SJCRH30 (cell line): ENCODE data around the gene KLK7. TPM values are rescaled to one million over a fixed set of nuclear protein-coding genes. Genes with fewer than 3 reads are reported as not detected.

ENCODE experiments used
- DNase-seq, 2 experiments: peaks; one replicate each; pipeline ENCODE4 v3.0.0-alpha.2; 2015 to 2020
- H3K27ac ChIP-seq: fragments of 250-450 bp; sonication (Bioruptor Pico); 2 replicates; pipeline ENCODE4 v1.5.1; 2020; ENCODE audit warnings: mild to moderate bottlenecking, moderate library complexity
- H3K27me3 ChIP-seq: fragments of 250-450 bp; sonication (Bioruptor Pico); 2 replicates; pipeline ENCODE4 v1.5.1; 2020; ENCODE audit warnings: mild to moderate bottlenecking, moderate library complexity
- H3K36me3 ChIP-seq: fragments of 250-450 bp; sonication (Bioruptor Pico); 2 replicates; pipeline ENCODE4 v1.5.1; 2020; ENCODE audit warnings: mild to moderate bottlenecking, moderate library complexity
- H3K4me1 ChIP-seq: fragments of 250-450 bp; sonication (Bioruptor Pico); 2 replicates; pipeline ENCODE4 v1.5.1; 2020; ENCODE audit warnings: mild to moderate bottlenecking, moderate library complexity
- H3K4me3 ChIP-seq: fragments of 250-450 bp; sonication (Bioruptor Pico); 2 replicates; pipeline ENCODE4 v1.5.1; 2020; ENCODE audit warnings: mild to moderate bottlenecking, moderate library complexity
- H3K9me3 ChIP-seq: fragments of 250-450 bp; sonication (Bioruptor Pico); replicated peaks from 2 replicates; pipeline ENCODE4 v1.5.1; 2020; ENCODE audit warnings: mild to moderate bottlenecking, moderate library complexity
- total RNA-seq: library from RNA; depleted of rRNA; stranded (reverse); fragments of >200 nt; shearing (Covaris generic); gene quantifications from 2 replicates; pipeline ENCODE4 v1.2.3, GENCODE V29; 2014

The KLK7 gene
- total RNA-seq, 1 experiment from 2014 or later, result not detected

DNA sequence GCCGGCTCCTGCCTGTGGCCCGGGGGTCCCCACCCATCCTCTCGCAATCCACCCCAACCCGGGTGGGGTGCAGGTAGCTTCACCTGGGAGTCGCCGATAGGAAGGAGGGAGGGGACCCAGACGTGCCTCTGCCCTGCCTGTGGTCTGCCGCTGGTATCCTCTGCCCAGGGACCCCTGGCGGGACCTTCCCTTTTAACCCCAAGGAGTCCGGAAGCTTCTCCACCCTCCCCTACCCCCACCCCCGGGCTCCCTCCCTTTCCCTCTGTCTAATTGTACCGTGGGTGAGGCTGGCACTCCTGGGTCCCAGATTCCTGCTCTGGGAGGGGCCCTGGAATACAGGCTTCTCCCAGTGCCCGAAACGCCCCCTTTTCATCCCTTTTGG lies 35.8 kb upstream of the KLK7 start, which contains the start of gene KLK10:
TSS of gene KLK10 (minus strand) at position 166 of the 382 bp plus-strand sequence. CDS start 579 bp downstream, outside the sequence.
- DNase-seq, result no peak
- no peak within 1 kb of the TSS for H3K27ac ChIP-seq
- no peaks in the 10 kb centered on the region for H3K27me3 ChIP-seq
- no peak within 1 kb of the TSS for H3K4me3 ChIP-seq
- no peaks in the 10 kb centered on the region for H3K36me3 ChIP-seq
- H3K9me3 ChIP-seq, result no peaks in the 10 kb centered on the region
- no peaks in the 10 kb centered on the region for H3K4me1 ChIP-seq

DNA sequence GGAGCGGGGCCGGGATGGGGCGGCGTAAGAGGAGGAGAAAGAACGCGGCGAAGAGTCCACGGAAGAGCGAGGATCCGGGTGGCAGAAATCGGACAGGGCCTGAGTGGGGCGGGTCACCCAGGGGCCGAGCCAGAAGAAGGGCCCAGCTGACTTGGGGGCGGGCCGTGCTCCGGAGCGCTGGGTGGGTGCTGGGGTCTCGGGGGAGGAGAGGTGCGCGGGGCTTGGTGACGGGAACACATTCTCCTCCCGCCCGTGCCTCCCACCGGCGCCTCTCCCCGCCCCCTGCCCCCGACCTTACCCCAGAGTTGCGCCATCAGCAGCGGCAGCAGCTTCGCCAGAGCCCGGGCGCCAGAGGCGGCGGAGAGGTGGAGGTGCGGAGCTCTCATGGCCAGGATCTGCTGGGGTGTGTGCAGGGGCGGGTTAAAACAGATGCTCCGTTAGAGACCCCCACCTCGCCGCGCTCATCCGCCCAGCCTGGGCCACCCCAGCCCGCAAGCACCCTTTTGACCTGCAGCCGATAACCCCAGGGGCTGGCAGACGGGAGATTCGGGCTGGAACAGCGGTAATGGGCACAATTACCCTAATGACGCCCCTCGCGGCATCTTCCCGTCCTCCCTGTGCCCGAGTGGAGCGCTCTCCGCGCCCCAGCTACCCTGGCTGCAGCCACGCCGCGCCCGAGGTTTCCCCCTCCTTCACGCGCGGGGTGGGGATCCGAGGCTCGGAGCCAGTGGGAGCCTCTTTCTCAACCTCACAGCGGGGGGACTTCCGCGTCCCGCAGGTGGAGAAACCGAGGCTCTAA lies 35.2 kb upstream of the KLK7 start:
- no peak for DNase-seq
- Histone ChIP-seq H3K4me3 (no peak overlapping the region), H3K27ac (no peak overlapping the region), H3K36me3 (no peaks in the 10 kb centered on the region), H3K27me3 (no peaks in the 10 kb centered on the region), H3K4me1 (no peaks in the 10 kb centered on the region), H3K9me3 (no peaks in the 10 kb centered on the region)

DNA sequence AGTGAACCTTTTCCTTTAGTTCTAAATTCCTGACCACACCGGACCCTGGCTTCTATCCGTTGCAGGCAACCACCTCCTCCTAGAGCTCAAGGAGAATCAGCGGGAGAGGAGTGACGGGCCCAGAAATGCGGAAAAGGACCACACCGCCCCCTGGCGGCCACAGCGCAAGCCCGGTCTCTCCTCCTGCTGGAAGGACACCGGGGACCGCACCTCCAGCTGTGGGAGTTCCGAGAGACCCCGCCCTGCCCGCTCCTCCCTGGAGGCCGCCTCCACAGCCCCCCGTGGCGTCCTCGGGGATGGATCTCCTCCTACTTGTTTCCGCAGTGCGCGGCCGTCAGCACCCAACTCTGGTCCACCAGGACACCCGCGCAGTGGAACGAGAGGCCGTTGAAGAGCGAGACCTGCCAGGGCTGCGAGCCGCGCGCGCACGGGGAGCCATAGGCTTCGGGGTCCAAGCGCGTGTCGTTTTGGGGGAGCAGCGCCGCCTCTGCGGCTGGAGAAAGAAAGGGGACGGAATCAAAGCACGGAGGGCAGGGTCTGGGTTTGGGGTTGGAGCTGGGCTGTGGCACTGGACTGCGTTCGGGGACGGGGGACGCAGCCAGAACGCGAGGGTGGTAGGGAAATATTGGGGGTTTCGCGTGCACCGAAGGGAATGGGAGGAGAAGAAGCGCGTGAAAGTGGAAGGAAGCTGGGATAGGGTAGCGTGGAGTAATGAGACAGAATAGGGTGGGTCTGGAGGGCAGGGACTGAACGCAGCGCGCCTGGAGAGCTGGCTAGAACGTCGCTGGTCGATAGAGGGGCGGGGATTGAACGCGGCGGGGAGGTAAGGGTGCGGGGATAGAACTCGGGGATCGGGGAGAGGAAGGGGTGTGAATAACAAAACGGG lies 33.3 kb upstream of the KLK7 start:
- Histone ChIP-seq H3K27me3 (no peaks in the 10 kb centered on the region), H3K27ac (no peak overlapping the region), H3K4me3 (no peak overlapping the region), H3K4me1 (no peaks in the 10 kb centered on the region), H3K9me3 (no peaks in the 10 kb centered on the region), H3K36me3 (no peaks in the 10 kb centered on the region)
- peak; percentile 46 to 57 for DNase-seq

DNA sequence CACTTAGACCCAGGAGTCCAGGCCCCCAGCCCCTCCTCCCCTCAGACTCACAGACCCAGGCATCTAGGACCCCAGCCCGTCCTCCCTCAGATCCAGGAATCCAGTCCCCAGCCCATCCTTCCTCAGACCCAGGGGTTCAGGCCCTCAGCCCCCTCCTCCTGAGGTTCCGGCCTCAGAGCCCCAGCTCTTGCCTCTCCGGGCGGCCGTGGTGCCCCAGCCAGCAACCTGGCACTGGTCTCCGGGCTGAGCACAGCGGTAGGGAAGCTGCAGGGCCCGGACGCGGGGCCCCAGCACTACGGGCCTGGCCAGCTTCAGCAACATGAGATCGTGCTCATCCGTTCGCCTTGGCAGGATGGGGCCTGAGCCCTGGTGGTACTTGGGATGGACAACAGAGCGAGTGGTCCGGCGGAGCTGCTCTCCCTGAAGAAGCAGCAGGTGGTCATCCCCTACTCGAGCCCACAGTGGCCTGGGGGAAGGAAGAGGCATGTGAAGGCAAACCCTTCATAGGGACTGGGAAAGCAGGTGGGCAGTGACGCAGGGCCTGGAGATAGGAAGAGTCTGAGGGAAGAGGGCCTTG lies 32.1 kb upstream of the KLK7 start:
- Histone ChIP-seq H3K36me3 (no peaks in the 10 kb centered on the region), H3K27ac (no peak overlapping the region), H3K27me3 (no peaks in the 10 kb centered on the region), H3K4me1 (no peaks in the 10 kb centered on the region), H3K4me3 (no peak overlapping the region), H3K9me3 (no peaks in the 10 kb centered on the region)
- no peak for DNase-seq

DNA sequence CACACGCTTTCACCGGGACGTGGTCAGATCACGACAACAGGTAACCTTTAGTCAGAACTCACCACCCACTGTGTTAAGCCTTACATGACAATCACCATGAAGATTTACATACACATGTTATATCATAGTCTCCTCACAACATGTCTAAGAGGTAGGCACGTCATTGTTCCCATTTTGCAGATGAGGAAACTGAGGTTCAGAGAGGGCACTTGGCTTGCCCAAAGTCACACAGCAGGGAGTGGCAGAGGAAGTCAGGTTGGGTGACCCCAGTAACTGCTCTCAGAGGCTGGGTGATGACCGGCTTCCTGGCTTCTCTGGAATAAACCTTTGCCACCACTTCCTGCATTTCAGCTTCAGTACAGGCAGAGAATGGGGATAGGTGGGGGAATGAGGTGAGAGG lies 30.5 kb upstream of the KLK7 start:
- H3K9me3 ChIP-seq, result no peaks in the 10 kb centered on the region
- no peak for DNase-seq
- no peaks in the 10 kb centered on the region for H3K36me3 ChIP-seq
- no peaks in the 10 kb centered on the region for H3K27me3 ChIP-seq
- no peak overlapping the region for H3K4me3 ChIP-seq
- H3K4me1 ChIP-seq, result no peaks in the 10 kb centered on the region
- H3K27ac ChIP-seq, result no peak overlapping the region

DNA sequence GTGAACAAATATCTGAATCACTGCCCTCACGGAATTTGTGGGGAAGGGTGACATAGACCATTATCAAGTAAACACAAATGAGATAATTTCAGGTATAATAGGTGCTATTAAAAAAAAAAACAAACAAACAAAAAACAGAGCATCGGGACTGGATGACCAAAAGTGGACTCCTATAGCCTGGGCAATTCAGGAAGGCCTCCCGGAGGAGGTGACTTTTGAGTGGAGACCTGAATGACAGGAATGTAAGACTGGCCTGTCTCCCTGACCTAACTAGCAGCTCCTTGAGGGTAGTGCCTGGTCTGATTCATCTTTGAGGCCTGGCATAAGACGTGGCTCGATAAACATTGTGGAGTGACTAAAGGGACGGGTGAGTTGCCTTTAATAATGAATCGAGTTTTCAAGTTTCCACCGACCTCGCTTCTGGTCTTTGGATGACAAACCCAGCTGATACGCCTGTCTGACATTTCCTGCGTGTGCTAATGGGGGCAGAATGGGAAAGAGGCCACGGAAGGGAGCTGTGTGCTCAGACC lies 29.0 kb upstream of the KLK7 start:
- Histone ChIP-seq H3K27me3 (peaks cover 9% of the 10 kb centered on the region; the same call in 1 of the 2 replicates), H3K4me1 (no peaks in the 10 kb centered on the region), H3K36me3 (no peaks in the 10 kb centered on the region), H3K27ac (no peak overlapping the region), H3K9me3 (no peaks in the 10 kb centered on the region), H3K4me3 (no peak overlapping the region)
- no peak for DNase-seq

DNA sequence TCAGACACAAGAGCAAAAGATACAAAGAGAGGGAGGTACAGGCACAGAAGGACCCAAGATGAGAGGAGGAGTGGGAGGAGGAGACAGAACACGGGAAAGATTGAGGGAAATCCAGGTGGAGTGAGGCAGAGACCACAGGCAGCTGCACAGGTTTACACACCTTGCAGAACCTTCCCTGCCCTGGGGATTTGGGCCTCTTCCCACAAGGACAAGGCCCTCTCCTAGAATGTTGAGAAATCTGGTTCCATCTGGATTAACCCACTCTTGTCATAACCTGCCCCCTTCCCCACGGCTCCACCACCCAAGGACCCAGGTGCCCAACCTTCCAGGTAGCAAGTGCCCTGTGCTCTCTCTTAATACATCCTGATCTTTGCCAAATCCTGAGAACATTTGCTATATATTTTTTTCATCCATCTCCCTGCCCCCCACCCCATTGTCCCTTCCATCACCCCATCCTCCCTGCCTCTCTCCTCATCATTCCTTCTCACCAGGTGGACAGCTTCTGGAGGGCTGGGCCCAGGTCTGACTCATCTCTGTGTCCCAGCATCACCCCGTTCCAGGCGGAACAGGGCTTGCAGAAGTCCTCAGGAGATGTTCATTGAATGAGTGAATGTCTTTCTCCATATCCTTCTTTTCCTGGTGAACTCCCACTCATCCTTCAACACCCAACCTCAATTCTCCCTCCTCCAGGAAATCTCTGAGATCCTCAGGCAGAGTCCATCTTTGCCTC lies 26.5 kb upstream of the KLK7 start:
- Histone ChIP-seq H3K27ac (no peak overlapping the region), H3K4me3 (no peak overlapping the region), H3K9me3 (no peaks in the 10 kb centered on the region), H3K27me3 (peaks cover 16% of the 10 kb centered on the region; the same call in 1 of the 2 replicates), H3K4me1 (no peaks in the 10 kb centered on the region), H3K36me3 (no peaks in the 10 kb centered on the region)
- DNase-seq, result no peak

DNA sequence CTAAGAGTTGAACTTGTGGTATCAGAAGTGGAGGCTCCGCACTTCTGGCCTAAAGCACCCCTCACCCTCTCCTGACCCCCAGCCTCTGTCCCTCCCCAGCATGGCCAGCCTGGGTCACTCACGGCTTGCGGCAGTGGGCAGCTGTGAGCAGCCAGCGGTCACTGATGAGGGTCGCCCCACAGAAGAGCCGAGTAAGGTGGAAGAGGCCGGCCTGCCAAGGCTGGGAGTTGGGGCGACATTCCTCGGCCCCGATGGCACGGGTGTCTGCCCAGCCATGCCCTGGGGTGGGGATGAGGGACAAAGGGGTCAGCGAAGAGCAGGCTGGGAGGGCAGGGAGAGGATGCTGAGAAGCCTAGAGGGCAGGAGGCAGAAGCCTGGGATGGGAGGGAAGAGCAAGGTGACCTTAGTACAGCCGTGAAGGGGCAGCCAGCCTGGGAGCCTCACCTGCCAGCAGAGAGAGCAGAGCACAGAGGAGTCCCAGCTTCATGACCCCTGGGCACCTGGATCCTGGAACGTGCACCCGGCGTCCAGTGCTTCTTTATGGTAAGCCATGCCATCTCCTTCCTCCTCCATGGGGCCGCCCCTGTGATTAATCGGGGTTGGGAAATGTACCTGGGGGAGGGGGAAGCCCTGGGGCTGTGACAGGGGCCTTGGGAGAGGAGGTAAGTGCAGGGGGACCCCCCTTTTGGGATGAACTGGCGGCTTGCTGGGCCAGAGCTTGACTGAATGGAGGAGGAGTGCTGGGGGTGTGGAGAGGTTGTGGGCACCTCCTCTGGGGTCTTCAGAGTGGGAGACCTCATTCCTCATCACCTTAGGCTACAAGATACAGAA lies 25.6 kb upstream of the KLK7 start:
- Histone ChIP-seq H3K27me3 (peaks cover 16% of the 10 kb centered on the region; the same call in 1 of the 2 replicates), H3K4me1 (no peaks in the 10 kb centered on the region), H3K36me3 (no peaks in the 10 kb centered on the region), H3K27ac (no peak overlapping the region), H3K4me3 (no peak overlapping the region), H3K9me3 (no peaks in the 10 kb centered on the region)
- DNase-seq, result no peak

DNA sequence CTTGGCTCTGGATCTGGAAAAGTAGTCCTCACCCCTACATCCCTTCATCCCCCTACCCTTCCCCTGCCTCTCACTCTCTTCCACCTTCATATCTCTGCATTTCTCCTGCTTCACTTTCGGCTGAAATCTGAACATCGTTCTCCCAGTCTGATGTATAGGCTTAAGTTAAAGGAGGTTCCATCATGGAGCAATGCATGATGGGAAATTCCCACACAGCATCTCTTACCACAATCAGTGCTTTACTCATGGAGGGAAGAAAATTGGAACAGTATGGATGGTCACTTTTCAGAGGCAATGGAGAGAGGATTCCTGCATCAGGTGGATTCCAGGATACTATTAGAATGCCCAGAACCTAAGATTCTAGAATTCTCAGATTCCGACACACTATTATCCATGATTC lies 23.8 kb upstream of the KLK7 start:
- Histone ChIP-seq H3K27ac (no peak overlapping the region), H3K9me3 (no peaks in the 10 kb centered on the region), H3K27me3 (peaks cover 16% of the 10 kb centered on the region; the same call in 1 of the 2 replicates), H3K36me3 (no peaks in the 10 kb centered on the region), H3K4me1 (no peaks in the 10 kb centered on the region), H3K4me3 (no peak overlapping the region)
- DNase-seq, result no peak

DNA sequence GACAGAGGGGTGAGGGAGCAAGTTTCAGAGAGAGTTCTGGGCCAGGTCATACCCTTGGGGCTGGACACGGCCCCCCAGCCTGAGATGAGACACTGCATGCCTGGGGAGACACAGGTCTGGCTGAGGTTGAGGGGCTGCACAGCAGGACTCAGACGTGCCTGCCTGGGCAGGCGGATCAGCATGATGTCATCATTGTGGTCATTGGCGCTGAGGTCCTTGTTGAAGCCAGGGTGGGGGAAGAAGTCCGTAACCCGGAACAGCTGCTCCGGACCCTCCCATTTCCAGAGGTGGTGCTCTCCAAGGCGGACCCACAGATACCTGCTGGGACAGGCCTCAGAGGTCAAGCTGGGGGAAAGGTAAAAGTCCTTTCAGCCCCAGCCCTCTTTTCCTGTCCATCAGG lies 22.7 kb upstream of the KLK7 start:
- H3K36me3 ChIP-seq, result no peaks in the 10 kb centered on the region
- H3K9me3 ChIP-seq, result no peaks in the 10 kb centered on the region
- H3K4me1 ChIP-seq, result no peaks in the 10 kb centered on the region
- no peak overlapping the region for H3K4me3 ChIP-seq
- H3K27ac ChIP-seq, result no peak overlapping the region
- H3K27me3 ChIP-seq, result peaks cover 16% of the 10 kb centered on the region; the same call in 1 of the 2 replicates
- DNase-seq, result peak in 1 of 2 experiments; percentile 24

DNA sequence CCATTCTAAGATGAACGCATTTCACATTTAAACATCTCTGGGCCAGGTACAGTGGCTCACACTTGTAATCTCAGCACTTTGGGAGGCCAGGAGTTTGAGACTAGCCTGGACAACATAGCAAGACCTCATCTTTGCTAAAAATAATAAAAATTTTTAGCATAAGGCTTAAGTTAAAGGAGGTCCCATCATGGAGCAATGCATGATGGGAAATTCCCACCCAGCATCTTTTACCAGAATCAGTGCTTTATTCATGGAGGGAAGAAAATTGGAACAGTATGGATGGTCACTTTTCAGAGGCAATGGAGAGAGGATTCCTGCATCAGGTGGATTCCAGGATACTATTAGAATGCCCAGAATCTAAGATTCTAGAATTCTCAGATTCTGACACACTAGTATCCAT lies 21.5 kb upstream of the KLK7 start:
- H3K4me1 ChIP-seq, result no peaks in the 10 kb centered on the region
- no peaks in the 10 kb centered on the region for H3K36me3 ChIP-seq
- peaks cover 16% of the 10 kb centered on the region; the same call in 1 of the 2 replicates for H3K27me3 ChIP-seq
- H3K9me3 ChIP-seq, result no peaks in the 10 kb centered on the region
- DNase-seq, result no peak
- no peak overlapping the region for H3K4me3 ChIP-seq
- H3K27ac ChIP-seq, result no peak overlapping the region

DNA sequence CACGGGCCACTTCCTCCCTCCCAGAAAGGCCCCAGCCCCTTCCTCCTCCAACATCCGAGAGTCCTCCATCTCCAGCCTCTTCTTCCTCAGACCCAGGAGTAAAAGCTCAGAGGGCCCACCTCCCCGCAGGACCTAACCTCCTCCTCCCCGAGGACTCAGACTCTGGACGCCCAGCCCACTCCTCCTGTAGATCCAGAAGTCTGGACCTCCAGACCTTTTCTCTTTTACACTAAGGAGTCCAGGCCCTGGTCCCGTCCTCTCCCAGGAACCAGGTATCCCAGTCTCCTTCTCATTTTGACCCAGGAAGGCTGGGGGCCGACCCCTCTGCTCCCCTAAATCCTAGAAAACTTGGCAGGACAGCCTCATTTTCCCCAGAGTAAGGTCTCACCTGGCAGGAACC lies 19.6 kb upstream of the KLK7 start:
- no peak for DNase-seq
- Histone ChIP-seq H3K27ac (no peak overlapping the region), H3K9me3 (no peaks in the 10 kb centered on the region), H3K4me1 (no peaks in the 10 kb centered on the region), H3K36me3 (no peaks in the 10 kb centered on the region), H3K4me3 (no peak overlapping the region), H3K27me3 (peaks cover 8% of the 10 kb centered on the region; the same call in 1 of the 2 replicates)

DNA sequence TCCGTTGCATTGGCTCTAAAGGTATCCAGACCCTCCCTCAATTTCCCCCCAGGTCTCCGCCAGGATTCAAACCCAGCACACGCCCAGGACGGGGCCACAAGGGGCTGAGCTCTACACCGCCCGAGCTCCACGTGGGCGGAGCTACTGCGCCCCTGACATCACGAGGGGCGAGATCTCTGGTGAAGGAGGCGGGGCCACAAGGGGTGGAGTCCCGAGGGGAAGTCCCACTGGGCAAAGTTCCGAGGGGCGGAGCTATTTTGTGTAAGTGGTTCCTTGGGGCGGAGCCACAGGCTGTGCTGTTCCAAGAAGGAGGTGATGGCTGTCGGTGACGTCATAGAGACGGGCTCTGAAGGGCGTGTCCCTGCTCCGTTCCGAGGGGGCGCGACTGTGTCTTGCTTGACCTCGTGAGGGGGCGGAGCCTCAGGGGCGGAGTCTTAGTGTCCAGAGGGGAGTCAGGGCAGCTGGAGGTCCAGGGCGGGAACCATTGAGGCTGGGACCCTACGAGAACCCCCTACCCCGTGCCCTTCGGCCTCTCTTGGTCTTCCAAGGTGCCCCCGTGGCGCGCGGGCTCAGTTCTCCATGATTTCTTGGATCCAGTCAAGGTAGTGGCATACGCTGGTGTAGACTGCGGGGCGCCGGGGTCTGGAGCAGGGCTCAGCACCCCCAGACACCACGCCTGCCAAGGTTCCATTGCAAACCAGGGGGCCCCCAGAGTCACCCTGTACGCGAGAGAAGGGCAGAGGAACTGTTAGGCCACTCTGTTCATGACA lies 19.0 kb upstream of the KLK7 start:
- no peaks in the 10 kb centered on the region for H3K36me3 ChIP-seq
- no peak overlapping the region for H3K4me3 ChIP-seq
- H3K4me1 ChIP-seq, result no peaks in the 10 kb centered on the region
- DNase-seq, result peak in 1 of 2 experiments; percentile 13
- no peak overlapping the region for H3K27ac ChIP-seq
- H3K27me3 ChIP-seq, result peaks cover 7% of the 10 kb centered on the region; the same call in 1 of the 2 replicates
- H3K9me3 ChIP-seq, result no peaks in the 10 kb centered on the region
